Measurements from ENCODE around the gene FRMPD4. TPM values are rescaled to one million over a fixed set of nuclear protein-coding genes. Genes with fewer than 3 reads are reported as not detected.

FRMPD4 gene
- total RNA-seq, 3 donors from 2014 or later (not counting 1 experiment from before 2014, with no cell fraction given), result not detected

- intact Hi-C loops (cut with micrococcal nuclease), result no loop called here
- peaks cover 6% of the 10 kb centered on the region for H3K36me3 Mint-ChIP-seq
- H3K4me3 Mint-ChIP-seq, result no peak overlapping the region
- Histone ChIP-seq H3K27me3 (ENCODE audit: control insufficient read depth, insufficient read depth, low read length) (no peaks in the 10 kb centered on the region), H3K36me3 (ENCODE audit: control insufficient read depth, insufficient read depth, low read length) (no peaks in the 10 kb centered on the region), H3K27ac (ENCODE audit: low read length) (no peak overlapping the region), H3K9me3 (ENCODE audit: control insufficient read depth, insufficient read depth, low read length) (no peaks in the 10 kb centered on the region), H3K4me3 (ENCODE audit: low read length) (no peak overlapping the region), H3K4me1 (ENCODE audit: control insufficient read depth, insufficient read depth, low read length) (no peaks in the 10 kb centered on the region)
- H3K4me1 Mint-ChIP-seq, result no peaks in the 10 kb centered on the region
- TF ChIP-seq CTCF (IDR thresholded peaks at IDR 0.05), result no peak
- no peak for DNase-seq
- H3K27me3 Mint-ChIP-seq (ENCODE audit: low read depth in 2 of 2), result no peaks in the 10 kb centered on the region
- H3K27ac Mint-ChIP-seq, result no peak overlapping the region
- 0% methylated on average over 1 of the region's 2 CpGs for WGBS (ENCODE audit: insufficient coverage)
- peaks cover 0 to 6% of the 10 kb centered on the region in 2 donors for H3K9me3 Mint-ChIP-seq
- no peak for ATAC-seq
Observed at GRCh38 chrX:12174358-12174757, 36.1 kb downstream of the FRMPD4 start.

GRCh38 chrX:12197030-12197429 lies 58.8 kb downstream of the FRMPD4 start:
- Histone ChIP-seq H3K27me3 (ENCODE audit: control insufficient read depth, insufficient read depth, low read length) (no peaks in the 10 kb centered on the region), H3K4me3 (ENCODE audit: low read length) (no peak overlapping the region), H3K4me1 (ENCODE audit: control insufficient read depth, insufficient read depth, low read length) (no peaks in the 10 kb centered on the region), H3K36me3 (ENCODE audit: control insufficient read depth, insufficient read depth, low read length) (no peaks in the 10 kb centered on the region), H3K27ac (ENCODE audit: low read length) (no peak overlapping the region), H3K9me3 (ENCODE audit: control insufficient read depth, insufficient read depth, low read length) (no peaks in the 10 kb centered on the region)
- ATAC-seq, result no peak
- intact Hi-C loops (cut with micrococcal nuclease), result no loop called here
- no peak for TF ChIP-seq CTCF (IDR thresholded peaks at IDR 0.05)
- Mint-ChIP-seq H3K27me3 (ENCODE audit: low read depth in 2 of 2) (no peaks in the 10 kb centered on the region), H3K4me3 (no peak overlapping the region), H3K27ac (no peak overlapping the region), H3K4me1 (no peaks in the 10 kb centered on the region), H3K36me3 (no peaks in the 10 kb centered on the region), H3K9me3 (peaks cover 0 to 3% of the 10 kb centered on the region in 2 donors)
- WGBS (ENCODE audit: insufficient coverage), result 50% methylated on average over 1 of the region's 2 CpGs
- no peak for DNase-seq

GRCh38 chrX:12206413-12206812 lies 68.1 kb downstream of the FRMPD4 start:
- Mint-ChIP-seq H3K9me3 (peaks cover 3 to 6% of the 10 kb centered on the region in 2 donors), H3K27ac (no peak overlapping the region), H3K36me3 (no peaks in the 10 kb centered on the region), H3K27me3 (ENCODE audit: low read depth in 2 of 2) (no peaks in the 10 kb centered on the region), H3K4me3 (no peak overlapping the region), H3K4me1 (no peaks in the 10 kb centered on the region)
- intact Hi-C loops (cut with micrococcal nuclease), result no loop called here
- TF ChIP-seq CTCF (IDR thresholded peaks at IDR 0.05), result no peak
- Histone ChIP-seq H3K27ac (ENCODE audit: low read length) (no peak overlapping the region), H3K36me3 (ENCODE audit: control insufficient read depth, insufficient read depth, low read length) (no peaks in the 10 kb centered on the region), H3K27me3 (ENCODE audit: control insufficient read depth, insufficient read depth, low read length) (no peaks in the 10 kb centered on the region), H3K9me3 (ENCODE audit: control insufficient read depth, insufficient read depth, low read length) (no peaks in the 10 kb centered on the region), H3K4me3 (ENCODE audit: low read length) (no peak overlapping the region), H3K4me1 (ENCODE audit: control insufficient read depth, insufficient read depth, low read length) (no peaks in the 10 kb centered on the region)
- DNase-seq, result no peak
- 79% methylated on average over 1 of the region's 1 CpG for WGBS (ENCODE audit: insufficient coverage)
- ATAC-seq, result no peak

GRCh38 chrX:12210196-12210815 lies 72.0 kb downstream of the FRMPD4 start:
- no peaks in the 10 kb centered on the region for H3K27me3 ChIP-seq (ENCODE audit: control insufficient read depth, insufficient read depth, low read length)
- Mint-ChIP-seq H3K9me3 (peaks cover 0 to 1% of the 10 kb centered on the region in 2 donors), H3K4me1 (no peaks in the 10 kb centered on the region), H3K36me3 (no peaks in the 10 kb centered on the region), H3K27me3 (ENCODE audit: low read depth in 2 of 2) (no peaks in the 10 kb centered on the region), H3K4me3 (no peak overlapping the region), H3K27ac (no peak overlapping the region)
- H3K27ac ChIP-seq (ENCODE audit: low read length), result no peak overlapping the region
- no peaks in the 10 kb centered on the region for H3K4me1 ChIP-seq (ENCODE audit: control insufficient read depth, insufficient read depth, low read length)
- intact Hi-C loops (cut with micrococcal nuclease), result no loop called here
- no peaks in the 10 kb centered on the region for H3K9me3 ChIP-seq (ENCODE audit: control insufficient read depth, insufficient read depth, low read length)
- 88% methylated on average over 2 of the region's 4 CpGs for WGBS (ENCODE audit: insufficient coverage)
- TF ChIP-seq CTCF (IDR thresholded peaks at IDR 0.05), result no peak
- no peak for DNase-seq
- H3K36me3 ChIP-seq (ENCODE audit: control insufficient read depth, insufficient read depth, low read length), result no peaks in the 10 kb centered on the region
- H3K4me3 ChIP-seq (ENCODE audit: low read length), result no peak overlapping the region
- ATAC-seq, result no peak
